Mammary epithelial cell (primary cell): ENCODE data around the gene GSG1.

ENCODE experiments used
- CTCF ChIP-seq, 2 donors: IDR thresholded peaks in 1 of 2; conservative IDR thresholded peaks in 1 of 2; 2 replicates each; pipeline ENCODE4 v1.5.1; 2011 to 2012; ENCODE audit warnings: inconsistent platforms in 2 of 2, low read length in 2 of 2, mild to moderate bottlenecking in 2 of 2, control low read depth in 1 of 2, low read depth in 1 of 2; ENCODE audit not compliant: insufficient read depth in 1 of 2; ENCODE audit errors: extremely low read depth in 1 of 2
- EZH2 ChIP-seq: IDR thresholded peaks from 2 replicates; pipeline ENCODE4 v1.6.1; 2012; ENCODE audit warnings: low read length, inconsistent platforms, borderline replicate concordance

GRCh38 chr12:13133886-13134285 is 30.4 kb upstream of the GSG1 start:
- TF ChIP-seq CTCF (conservative IDR thresholded peaks at IDR 0.05 in 1 of 2, IDR thresholded peaks at IDR 0.05 in 1 of 2; ENCODE audit: extremely low read depth in 1 of 2, insufficient read depth in 1 of 2, low read depth in 1 of 2, low read length in 2 of 2) (no peak), EZH2 (no peak)
